ENCODE data around the gene ERFL.
"Not testable (repeated sequence)": the region's sequence is repeated elsewhere in the genome, so short reads cannot be mapped to it uniquely, and the experiment has no call there.

ERFL gene

DNA sequence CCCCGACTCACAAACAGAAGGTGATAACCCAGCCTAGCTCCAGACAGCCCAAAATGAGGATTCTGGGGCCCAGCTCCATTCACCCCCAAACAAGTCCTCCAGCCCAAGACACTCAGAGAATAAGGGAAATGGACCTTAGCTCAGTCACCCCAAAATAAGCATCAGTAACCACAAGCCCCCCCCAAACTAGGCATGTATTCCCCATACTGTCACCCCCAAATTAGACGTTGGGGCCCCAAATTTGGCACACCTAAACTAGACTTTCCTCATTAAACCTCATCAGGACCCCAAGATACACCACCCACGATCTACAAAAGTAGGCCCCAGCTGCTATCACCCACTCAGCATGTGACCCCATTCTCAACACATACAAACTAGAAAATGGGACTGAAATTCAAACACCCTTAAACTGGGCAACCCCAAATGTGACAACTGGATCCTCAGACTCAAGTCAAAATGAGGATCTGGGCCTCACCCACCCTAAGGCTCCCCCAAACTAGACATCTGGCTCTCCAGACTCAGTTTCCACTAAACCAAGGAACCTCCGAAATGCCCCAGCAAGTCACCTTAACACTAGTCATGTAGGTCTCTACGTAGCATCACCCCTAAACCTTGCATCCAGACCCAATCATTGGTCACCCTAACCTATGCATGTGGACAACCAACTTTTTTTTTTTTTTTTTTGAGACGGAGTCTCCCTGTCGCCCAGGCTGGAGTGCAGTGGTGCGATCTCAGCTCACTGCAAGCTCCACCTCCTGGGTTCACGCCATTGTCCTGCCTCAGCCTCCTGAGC, 13.4 kb upstream of the ERFL start:
- no peak for DNase-seq

DNA sequence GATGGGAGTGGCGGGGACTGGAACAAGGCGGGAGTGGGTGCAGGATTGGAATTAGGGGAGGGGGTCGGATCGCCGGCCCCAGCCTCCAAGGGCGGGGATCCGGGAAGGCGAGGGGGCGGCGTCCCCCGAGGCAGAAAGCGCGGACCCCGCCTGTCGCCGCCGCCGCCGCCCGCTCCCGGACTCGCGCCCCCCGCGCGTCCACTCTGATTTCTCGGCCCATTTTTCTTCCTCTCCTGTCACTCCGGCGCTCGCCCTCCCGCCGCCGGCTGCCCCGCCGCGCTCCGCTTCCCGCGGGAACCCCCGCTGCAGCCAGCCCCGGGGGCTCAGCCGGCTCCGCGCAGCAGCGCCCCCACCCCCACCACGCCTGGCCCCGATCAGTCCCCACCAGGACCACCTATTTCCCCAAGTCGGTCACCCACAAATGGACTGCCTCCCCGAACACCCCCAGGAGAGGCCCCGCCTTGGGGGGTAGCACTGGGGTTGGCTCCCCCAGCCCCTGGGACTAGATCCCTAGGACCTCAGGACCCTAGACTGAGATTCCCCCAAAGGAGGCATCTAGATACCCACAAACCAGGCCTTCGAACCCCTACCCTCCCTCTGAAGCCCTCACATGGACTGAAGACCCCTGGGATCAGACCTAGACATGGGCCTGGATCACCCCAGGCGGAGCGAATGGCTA, 12.6 kb upstream of the ERFL start:
- no peak for DNase-seq

DNA sequence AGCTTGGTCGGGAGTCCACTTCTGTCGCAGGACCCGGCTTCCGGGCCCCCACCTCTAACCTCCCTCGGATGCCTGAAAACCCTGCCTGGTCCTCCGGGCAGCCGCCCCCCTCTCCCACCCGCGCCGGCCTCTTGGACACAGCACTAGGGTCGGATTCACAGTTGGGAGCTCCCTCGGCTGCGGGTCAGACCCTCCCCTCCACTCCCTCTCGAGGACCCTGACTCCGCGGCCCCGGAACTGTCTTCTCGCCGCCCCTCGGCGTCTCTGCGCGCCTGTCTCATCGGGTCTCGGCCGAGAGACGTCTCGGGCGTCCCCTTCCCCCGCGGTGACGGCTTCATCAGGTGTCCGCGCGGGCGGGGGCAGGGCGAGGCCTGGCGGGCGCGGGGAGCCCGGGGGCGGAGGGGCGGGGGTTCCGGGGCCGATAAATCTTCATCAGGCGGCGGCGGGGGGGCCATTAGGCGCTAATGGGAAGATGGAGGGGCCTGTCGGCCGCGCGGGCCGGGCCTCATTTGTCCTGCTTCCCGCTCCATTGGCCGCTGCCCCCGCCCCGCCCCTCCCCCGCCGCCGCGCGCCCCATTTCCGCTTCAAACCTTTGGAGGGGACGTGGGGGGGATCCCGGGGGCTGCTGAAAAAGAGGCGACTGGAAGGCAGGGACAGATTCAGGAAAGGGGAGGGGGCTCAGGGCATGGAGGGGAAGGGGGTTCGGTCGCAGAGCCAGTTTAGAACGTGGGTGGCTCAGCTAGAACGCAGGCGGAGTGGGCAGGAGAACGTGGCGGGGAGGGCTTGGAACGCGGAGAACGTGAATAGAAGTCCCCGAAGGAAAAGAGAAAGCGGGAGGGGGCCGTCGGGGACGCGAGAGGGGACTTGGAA, 11.8 kb upstream of the ERFL start:
- no peak for DNase-seq

GRCh38 chr19:41939209-41939608, 11.0 kb upstream of the ERFL start:
- not testable (repeated sequence) for DNase-seq

- no peak for DNase-seq
Observed at GRCh38 chr19:41937525-41938468, 9.5 kb upstream of the ERFL start.

DNA sequence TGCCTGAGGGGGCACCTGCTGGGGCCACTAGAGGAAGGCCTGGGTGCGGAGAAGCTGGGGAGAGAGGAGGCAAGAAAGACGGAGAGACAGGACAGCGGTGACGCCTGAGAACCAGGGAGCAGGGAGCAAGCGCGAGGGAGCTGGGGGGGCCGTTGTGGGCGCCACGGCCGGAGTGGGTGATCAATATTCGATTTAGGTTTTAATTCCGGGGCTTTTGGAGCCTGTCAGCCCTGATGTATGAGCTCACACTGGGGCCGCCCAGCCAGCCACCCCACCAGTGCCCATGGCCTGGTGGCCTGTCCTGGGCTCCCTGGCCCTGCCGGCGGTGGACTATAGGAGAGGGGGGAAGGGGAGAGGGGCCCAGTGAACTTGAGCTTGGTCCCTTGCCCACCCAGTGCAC, 8.7 kb upstream of the ERFL start:
- no peak for DNase-seq

DNA sequence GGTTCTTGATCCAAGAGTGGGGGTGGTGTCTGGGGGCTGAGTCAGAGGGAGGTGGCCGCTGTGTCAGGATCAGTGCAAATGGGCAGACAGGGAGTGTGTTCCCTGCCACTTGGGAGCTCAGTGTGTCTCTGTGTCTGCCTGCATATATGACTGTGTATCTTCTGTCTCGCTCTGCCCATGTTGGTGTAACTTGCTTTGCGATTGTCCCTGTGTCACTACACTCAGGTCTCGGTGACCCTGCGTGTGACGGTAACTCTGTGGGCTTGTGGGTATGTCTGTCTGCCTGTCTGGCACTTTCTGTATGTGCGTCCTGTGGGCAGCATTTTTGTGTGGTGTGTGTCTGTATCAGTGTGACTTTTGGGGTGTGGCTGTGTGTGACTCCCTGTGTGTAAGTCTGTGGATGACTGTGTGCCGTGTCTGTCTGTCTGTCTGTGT, 8.2 kb upstream of the ERFL start:
- no peak for DNase-seq

DNA sequence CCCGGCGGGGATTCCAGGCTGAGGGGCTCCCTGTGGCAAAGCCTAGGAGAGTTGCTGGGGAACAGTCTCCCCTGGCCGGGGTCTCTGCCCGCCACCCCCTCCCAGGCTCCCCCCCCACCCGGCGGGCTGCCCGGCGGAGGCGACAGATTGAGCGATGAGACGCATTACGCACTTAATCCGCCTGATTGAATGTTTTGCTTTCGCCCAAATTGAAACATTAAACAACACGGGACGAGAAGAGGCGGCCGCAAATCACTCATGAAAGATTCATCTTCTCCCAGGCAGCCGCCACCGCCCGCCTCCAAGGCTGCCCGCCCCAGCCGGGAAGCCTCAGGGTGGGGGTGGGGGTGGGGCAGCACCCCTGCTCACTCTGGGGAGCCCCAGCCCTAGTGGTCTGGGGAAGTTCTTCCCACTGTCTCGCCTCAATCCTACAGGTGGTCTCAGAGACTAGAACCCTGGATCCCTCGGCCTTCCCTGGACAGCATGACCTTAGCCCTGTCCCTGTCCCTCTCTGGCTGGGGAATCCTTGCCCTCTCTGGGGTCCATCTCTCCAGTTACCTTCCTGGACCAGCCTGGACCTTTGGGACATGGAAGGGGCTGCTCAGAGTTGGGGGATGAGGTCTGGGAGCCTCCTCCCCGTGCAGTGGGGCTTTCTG, 7.6 kb upstream of the ERFL start:
- DNase-seq = no peak

- DNase-seq = peak; percentile 87
Observed at GRCh38 chr19:41934849-41935374, 6.7 kb upstream of the ERFL start.

DNA sequence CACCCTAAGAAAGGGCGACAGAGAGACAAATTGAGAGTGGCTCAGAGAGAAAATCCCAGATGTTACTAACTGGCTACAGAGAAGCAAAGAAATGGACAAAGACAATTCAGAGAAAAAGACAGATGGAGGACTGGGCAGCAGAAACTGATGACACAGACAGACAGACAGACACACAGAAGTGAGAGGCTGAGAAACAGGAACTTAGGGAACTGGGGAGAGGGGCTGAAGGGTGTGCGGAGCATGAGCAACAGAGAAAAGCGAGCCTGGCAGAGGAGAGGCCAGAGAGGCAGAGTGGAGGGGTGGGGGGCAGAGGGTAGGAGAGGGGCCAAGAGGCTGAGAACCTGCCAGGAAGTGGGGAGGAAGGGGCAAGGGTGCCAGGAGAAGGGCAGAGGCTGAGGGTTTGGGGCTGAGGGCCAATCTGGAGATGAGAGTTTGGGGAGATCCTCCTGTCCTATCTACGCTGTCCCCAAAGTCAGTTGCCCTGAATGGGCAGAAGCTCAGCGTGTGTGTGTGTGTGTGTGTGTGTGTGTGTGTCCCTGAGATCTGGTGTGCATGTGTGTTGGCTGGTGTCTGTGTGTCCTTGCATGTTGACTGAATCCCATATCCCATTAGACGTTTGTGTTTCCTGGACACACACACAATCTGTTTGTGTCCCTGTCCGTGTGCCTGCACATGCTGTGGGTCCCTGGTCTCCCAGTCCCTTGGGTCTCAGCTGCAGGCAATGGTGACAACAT, 5.6 kb upstream of the ERFL start:
- peak; percentile 60 for DNase-seq

- DNase-seq = no peak
Observed at GRCh38 chr19:41932720-41933332, 4.6 kb upstream of the ERFL start.

DNA sequence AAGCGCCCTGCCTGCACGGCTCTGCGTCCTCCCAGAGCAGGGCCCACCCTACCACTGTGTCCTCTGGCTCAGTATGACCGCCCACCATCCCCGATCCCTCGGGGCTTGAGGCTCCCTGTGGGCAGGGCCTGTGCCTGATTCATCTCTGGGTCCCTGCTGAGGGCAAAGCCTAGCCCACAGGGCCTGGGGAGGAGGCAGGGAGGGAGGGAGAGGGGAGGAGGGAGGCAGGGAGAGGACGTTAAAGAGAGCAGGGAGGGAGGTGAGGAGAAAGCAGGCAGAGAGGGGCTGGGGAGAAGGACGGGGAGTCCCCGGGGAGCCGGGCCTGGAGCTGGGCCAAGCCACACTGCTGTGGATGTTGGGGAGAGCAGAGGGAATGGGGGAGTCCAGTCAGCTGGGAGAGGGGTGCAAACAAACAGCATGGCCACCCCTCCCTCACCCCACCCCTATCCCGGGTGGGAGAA, 4.0 kb upstream of the ERFL start:
- no peak for DNase-seq

DNA sequence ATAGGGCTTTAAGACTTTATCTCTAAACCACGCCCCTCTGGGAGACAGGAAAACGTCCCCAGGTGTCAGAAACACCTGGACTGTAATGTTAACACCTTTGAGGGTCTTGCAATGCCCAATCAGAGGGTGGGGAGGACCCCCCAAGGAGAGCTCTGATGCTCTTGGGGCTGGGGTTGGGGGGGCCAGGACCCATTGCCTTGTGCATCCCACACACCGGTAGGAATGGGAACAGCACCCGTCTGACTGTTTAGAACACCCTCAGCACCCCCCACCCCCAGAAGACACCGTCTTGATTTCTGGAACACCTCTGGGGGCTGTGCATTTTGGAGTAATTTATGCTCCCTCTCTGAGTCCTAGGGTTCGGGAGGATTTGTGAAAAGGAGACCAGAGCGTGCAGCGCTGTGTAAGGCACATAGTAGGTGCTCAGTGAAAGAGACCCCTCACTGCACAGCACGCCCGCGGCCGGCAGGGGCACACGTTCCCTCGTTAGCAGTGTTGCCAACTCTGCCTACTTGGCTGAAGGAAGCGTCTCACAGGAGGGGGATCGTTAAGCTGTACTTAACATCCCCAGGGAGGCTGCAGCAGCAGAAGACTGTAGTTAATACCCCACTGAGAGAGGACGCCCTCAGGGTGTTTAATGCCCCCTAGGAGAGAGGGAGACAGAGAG, 2.8 kb upstream of the ERFL start:
- DNase-seq = no peak

DNA sequence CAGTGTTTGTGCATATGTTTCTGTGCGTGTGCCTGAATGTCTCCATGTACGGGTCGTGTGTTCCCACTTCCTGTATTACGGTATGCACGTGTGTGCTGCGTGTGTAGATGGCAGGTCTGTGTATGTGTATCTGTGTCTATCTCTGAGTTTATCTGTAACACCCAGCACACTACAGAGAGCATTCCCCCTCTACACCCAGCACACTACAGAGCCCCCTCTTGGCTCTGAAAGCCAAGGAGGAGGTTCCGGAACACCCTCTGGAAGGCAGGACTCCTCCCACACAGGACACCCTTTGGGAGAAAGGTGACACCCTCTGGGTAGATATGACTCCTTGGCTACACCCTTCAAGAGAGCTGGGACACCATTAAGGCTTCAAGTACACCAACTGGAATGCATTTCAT, 2.1 kb upstream of the ERFL start:
- DNase-seq = no peak

DNA sequence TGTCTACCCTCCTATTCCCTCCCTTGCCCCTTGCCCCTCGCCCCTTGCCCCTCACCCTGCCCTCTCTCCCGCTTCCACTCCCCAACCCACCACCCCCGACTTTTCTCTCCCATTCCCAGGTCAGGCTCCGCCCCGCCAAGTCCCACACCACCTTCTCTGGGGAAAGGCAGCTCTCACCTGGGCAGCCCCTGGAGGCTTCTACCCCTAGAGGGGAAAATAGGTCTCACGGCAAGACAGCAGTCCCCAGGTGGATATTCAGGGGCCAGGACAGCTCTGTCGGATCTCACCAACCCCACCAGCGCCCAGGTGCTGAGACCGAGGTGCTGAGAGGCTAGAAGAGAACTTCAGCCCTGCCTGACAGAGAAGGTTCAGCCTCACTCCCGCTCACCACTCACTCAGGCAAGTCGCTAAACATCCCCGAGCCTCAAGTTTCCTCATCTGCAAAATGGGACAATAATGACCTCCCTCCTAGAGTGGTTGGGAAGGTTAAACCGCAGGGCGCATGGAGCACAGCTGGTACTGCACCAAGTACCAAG, 1.4 kb upstream of the ERFL start:
- DNase-seq = no peak

DNA sequence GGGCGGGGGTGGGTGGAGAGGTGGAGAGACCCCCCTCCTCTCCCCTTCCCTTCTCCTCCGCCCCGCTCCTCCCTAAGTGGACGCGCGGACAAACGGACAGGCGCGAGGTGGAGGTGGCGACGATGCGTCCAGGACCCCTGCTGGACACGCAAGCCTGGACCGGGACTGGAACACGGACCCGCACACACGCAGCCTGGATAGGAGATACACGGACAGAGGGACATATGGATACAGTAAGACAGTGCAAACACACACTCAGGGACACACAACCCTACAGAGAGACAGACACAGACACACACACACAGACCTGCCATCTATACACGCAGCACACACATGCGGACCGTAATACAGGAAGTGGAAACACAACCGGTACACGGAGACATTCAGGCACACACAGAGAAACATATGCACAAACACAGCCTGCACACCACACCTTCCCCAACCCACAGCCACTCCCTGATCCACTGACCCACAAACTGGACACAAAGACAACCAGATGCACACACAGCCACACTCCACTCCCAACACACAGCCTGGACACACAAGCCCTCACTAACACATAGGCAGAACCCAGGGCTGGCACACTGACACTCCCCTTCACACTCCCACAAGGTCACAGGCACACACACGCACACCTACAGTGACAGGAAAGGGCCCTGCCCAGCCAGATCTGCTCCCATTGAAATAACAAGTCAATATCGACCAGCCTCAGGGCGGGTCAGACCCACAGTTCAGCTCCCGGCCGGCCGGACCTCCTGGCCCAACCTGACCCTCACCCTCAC, 696 bp upstream of the ERFL start:
- DNase-seq = peak; percentile 59

GRCh38 chr19:41927497-41928192, 604 bp downstream of the ERFL start:
- no peak for DNase-seq

All from OCI-M1 (cell line).